SK-N-SH treated with all-trans-retinoic acid at 6 μM for 48 hours (cell line): Measurements from ENCODE around the gene SNCB.
A peak's percentile ranks its signal among the peaks of the same experiment; 100 is the strongest.

Experiments used
- ATAC-seq: fragments of 200-7000 bp; cut with Tn5 transposase; 3 replicates; pipeline ENCODE4 v1.9.1; 2020; ENCODE audit warnings: mild to moderate bottlenecking, moderate library complexity
- ARNTL ChIP-seq: fragments of 450-650 bp; formaldehyde crosslinking; IDR thresholded peaks from 2 replicates; pipeline ENCODE4 v1.5.0; 2020; ENCODE audit warnings: low read depth, mild to moderate bottlenecking, moderate library complexity, borderline replicate concordance
- BACH2 ChIP-seq: fragments of 250-450 bp; sonication (Bioruptor Pico); IDR thresholded peaks from 2 replicates; pipeline ENCODE4 v1.9.0; 2021; ENCODE audit warnings: mild to moderate bottlenecking, borderline replicate concordance
- CREB5 ChIP-seq: fragments of 250-450 bp; sonication (Bioruptor Pico); IDR thresholded peaks from 2 replicates; pipeline ENCODE4 v1.5.1; 2020; ENCODE audit warnings: low read depth, mild to moderate bottlenecking, moderate library complexity
- CSDC2 ChIP-seq: fragments of 250-450 bp; sonication (Bioruptor Pico); IDR thresholded peaks from 2 replicates; pipeline ENCODE4 v1.5.0; 2020; ENCODE audit warnings: mild to moderate bottlenecking, moderate library complexity
- CSRNP3 ChIP-seq: fragments of 250-450 bp; sonication (Bioruptor Pico); IDR thresholded peaks from 2 replicates; pipeline ENCODE4 v1.5.1; 2021; ENCODE audit warnings: mild to moderate bottlenecking, moderate library complexity
- ESRRG ChIP-seq: fragments of 250-450 bp; sonication (Bioruptor Pico); IDR thresholded peaks from 2 replicates; pipeline ENCODE4 v1.6.1; 2021; ENCODE audit warnings: mild to moderate bottlenecking
- GLIS3 ChIP-seq: fragments of 250-450 bp; sonication (Bioruptor Pico); IDR thresholded peaks from 2 replicates; pipeline ENCODE4 v1.5.0; 2020; ENCODE audit warnings: mild to moderate bottlenecking, moderate library complexity
- ISL1 ChIP-seq: fragments of 250-450 bp; sonication (Bioruptor Pico); IDR thresholded peaks from 2 replicates; pipeline ENCODE4 v2.1.2; 2022; ENCODE audit warnings: mild to moderate bottlenecking, moderate library complexity
- POU6F1 ChIP-seq: fragments of 250-450 bp; sonication (Bioruptor Pico); IDR thresholded peaks from 2 replicates; pipeline ENCODE4 v1.8.0; 2021; ENCODE audit warnings: low read depth, mild to moderate bottlenecking, moderate library complexity, borderline replicate concordance
- PPARA ChIP-seq: fragments of 250-450 bp; sonication (Bioruptor Pico); IDR thresholded peaks from 2 replicates; pipeline ENCODE4 v1.5.0; 2020; ENCODE audit warnings: mild to moderate bottlenecking, borderline replicate concordance
- SNAI2 ChIP-seq: fragments of 250-450 bp; sonication (Bioruptor Pico); IDR thresholded peaks from 2 replicates; pipeline ENCODE4 v1.5.0; 2020; ENCODE audit warnings: mild to moderate bottlenecking, moderate library complexity
- TOX ChIP-seq: fragments of 250-450 bp; sonication (Bioruptor Pico); IDR thresholded peaks from 2 replicates; pipeline ENCODE4 v1.8.0; 2021; ENCODE audit warnings: mild to moderate bottlenecking, moderate library complexity, borderline replicate concordance
- ZC3H10 ChIP-seq: fragments of 250-450 bp; sonication (Bioruptor Pico); IDR thresholded peaks from 2 replicates; pipeline ENCODE4 v1.5.1; 2021; ENCODE audit warnings: mild to moderate bottlenecking, moderate library complexity
- ZFP3 ChIP-seq: fragments of 250-450 bp; sonication (Bioruptor Pico); IDR thresholded peaks from 2 replicates; pipeline ENCODE4 v1.5.0; 2020; ENCODE audit warnings: mild to moderate bottlenecking, moderate library complexity
- ZFP30 ChIP-seq: fragments of 450-650 bp; formaldehyde crosslinking; IDR thresholded peaks from 2 replicates; pipeline ENCODE4 v1.5.0; 2022; ENCODE audit warnings: mild to moderate bottlenecking, moderate library complexity
- ZNF70 ChIP-seq: fragments of 450-650 bp; formaldehyde crosslinking; IDR thresholded peaks from 2 replicates; pipeline ENCODE4 v1.5.0; 2020; ENCODE audit warnings: mild to moderate bottlenecking, moderate library complexity
- ZNF8 ChIP-seq: fragments of 450-650 bp; formaldehyde crosslinking; IDR thresholded peaks from 2 replicates; pipeline ENCODE4 v1.5.0; 2020; ENCODE audit warnings: mild to moderate bottlenecking, moderate library complexity
- TF ChIP-seq, protein P1 (sequence below): fragments of 250-450 bp; sonication (Bioruptor Pico); IDR thresholded peaks from 2 replicates; pipeline ENCODE4 v1.5.0; 2020; ENCODE audit warnings: mild to moderate bottlenecking, moderate library complexity
- TF ChIP-seq, protein P2 (sequence below): fragments of 250-450 bp; sonication (Bioruptor Pico); IDR thresholded peaks from 2 replicates; pipeline ENCODE4 v1.8.0; 2020; ENCODE audit warnings: mild to moderate bottlenecking, moderate library complexity, borderline replicate concordance

SNCB gene

GRCh38 chr5:176575066-176575465, 55.3 kb downstream of the SNCB start (continued):
- TF ChIP-seq, protein P1, sequence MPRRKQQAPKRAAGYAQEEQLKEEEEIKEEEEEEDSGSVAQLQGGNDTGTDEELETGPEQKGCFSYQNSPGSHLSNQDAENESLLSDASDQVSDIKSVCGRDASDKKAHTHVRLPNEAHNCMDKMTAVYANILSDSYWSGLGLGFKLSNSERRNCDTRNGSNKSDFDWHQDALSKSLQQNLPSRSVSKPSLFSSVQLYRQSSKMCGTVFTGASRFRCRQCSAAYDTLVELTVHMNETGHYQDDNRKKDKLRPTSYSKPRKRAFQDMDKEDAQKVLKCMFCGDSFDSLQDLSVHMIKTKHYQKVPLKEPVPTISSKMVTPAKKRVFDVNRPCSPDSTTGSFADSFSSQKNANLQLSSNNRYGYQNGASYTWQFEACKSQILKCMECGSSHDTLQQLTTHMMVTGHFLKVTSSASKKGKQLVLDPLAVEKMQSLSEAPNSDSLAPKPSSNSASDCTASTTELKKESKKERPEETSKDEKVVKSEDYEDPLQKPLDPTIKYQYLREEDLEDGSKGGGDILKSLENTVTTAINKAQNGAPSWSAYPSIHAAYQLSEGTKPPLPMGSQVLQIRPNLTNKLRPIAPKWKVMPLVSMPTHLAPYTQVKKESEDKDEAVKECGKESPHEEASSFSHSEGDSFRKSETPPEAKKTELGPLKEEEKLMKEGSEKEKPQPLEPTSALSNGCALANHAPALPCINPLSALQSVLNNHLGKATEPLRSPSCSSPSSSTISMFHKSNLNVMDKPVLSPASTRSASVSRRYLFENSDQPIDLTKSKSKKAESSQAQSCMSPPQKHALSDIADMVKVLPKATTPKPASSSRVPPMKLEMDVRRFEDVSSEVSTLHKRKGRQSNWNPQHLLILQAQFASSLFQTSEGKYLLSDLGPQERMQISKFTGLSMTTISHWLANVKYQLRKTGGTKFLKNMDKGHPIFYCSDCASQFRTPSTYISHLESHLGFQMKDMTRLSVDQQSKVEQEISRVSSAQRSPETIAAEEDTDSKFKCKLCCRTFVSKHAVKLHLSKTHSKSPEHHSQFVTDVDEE (CRISPR knock-in tag) = no peak
- no peak for TF ChIP-seq ARNTL (CRISPR knock-in tag)
- no peak for TF ChIP-seq ZFP30
- TF ChIP-seq, protein P2, sequence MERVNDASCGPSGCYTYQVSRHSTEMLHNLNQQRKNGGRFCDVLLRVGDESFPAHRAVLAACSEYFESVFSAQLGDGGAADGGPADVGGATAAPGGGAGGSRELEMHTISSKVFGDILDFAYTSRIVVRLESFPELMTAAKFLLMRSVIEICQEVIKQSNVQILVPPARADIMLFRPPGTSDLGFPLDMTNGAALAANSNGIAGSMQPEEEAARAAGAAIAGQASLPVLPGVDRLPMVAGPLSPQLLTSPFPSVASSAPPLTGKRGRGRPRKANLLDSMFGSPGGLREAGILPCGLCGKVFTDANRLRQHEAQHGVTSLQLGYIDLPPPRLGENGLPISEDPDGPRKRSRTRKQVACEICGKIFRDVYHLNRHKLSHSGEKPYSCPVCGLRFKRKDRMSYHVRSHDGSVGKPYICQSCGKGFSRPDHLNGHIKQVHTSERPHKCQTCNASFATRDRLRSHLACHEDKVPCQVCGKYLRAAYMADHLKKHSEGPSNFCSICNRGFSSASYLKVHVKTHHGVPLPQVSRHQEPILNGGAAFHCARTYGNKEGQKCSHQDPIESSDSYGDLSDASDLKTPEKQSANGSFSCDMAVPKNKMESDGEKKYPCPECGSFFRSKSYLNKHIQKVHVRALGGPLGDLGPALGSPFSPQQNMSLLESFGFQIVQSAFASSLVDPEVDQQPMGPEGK (CRISPR knock-in tag) = no peak
- no peak for TF ChIP-seq ISL1 (CRISPR knock-in tag)
- TF ChIP-seq TOX (CRISPR knock-in tag) = no peak
- no peak for TF ChIP-seq ZNF70 (CRISPR knock-in tag)
- no peak for TF ChIP-seq BACH2 (CRISPR knock-in tag)

- ATAC-seq = peak; percentile 7; the same call in 1 of the 3 replicates
- TF ChIP-seq ZFP30 (no peak), PPARA (CRISPR knock-in tag) (no peak), ARNTL (CRISPR knock-in tag) (no peak), CSRNP3 (no peak), GLIS3 (CRISPR knock-in tag) (no peak), ISL1 (CRISPR knock-in tag) (no peak), POU6F1 (CRISPR knock-in tag) (no peak), SNAI2 (CRISPR knock-in tag) (no peak), ESRRG (CRISPR knock-in tag) (no peak), ZFP3 (no peak), CSDC2 (CRISPR knock-in tag) (no peak), CREB5 (CRISPR knock-in tag) (no peak), ZNF8 (CRISPR knock-in tag) (no peak), ZC3H10 (CRISPR knock-in tag) (no peak)
- TF ChIP-seq, protein P2 (CRISPR knock-in tag) = no peak
Observed at GRCh38 chr5:176574297-176574591, 56.1 kb downstream of the SNCB start.
